ENCODE data around the gene NCK2.

The NCK2 gene

DNA sequence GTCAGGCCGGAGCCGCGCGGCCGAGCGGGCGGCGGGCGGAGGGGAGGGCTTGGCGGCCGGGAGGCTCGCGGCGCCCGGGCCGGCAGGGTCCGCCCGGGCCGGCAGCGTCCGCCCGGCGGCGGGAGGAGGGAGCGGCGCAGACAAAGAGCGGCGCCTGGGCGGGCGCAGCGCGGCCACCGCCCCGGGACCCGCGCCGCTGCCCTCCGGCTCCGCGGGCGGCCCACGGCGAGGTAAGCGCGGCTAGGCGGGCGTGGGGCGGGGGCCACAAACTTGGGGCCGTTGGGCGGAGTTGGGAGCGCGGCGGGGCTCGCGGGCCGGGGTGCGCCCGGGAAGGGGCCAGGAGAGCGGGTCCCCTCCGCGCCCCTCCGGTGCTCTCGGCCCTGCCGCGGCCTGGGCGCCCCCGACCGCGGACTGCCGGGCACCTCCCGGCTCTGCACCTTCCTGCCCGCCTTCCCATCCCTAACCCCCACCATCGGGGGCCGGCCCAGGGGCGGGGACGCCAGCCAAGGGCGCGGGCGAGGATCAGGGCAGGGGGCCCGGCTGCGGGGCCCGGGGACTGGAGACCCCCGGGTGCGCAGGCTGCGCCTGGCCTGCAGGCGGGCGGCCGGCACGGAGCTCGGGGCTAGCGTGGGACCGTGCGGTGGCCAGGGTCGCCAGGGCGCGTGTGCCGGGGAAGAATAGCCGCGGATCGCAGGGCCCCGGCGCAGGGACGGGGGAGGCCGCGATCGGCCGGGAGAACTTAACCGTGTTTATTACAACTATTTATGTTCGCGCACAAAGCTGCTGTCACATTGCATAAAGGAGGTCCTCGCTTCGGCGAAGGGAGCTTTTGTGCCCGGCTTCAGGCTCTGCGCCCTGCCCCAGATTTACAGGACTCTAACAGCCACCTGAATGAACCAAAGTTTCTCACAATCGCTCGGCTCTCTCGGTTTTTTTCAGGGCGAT lies at the start of gene NCK2:
Gene NCK2 (plus strand): TSS at position 4 of the 945 bp plus-strand sequence. CDS start 110,152 bp downstream, outside the sequence.
- no peak for DNase-seq

DNA sequence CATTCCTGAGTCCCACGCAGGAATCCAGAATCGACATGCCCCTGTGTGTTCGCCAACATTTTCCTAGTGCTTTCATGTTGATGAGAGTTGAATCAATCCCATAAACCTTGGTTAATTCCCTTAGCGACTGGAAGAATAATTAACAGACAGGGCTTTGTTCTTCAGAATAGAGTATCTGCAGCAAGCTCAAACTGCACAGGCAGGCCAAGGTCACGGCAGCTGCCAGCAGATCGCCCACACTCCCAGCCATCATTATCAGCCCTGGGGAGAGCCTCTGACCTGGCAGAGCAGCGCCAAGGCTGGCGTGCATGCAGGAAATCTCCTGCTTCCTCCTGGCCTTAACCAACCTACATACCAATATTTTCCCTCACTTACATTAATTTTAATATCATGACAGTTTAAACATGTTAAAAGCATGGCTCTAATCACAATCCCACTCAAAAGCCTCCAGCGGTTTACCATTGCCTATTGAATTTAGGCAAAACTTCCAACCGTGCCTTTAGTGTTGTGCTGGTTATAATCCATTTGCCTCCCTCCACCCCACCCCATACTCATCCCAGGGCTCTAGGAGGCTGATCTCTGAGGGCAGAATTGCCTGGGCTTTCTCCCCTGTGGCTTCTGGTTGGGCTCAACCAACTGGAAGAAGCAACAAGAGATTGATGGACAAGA lies 46.8 kb upstream of the NCK2 start:
- no peak for DNase-seq

DNA sequence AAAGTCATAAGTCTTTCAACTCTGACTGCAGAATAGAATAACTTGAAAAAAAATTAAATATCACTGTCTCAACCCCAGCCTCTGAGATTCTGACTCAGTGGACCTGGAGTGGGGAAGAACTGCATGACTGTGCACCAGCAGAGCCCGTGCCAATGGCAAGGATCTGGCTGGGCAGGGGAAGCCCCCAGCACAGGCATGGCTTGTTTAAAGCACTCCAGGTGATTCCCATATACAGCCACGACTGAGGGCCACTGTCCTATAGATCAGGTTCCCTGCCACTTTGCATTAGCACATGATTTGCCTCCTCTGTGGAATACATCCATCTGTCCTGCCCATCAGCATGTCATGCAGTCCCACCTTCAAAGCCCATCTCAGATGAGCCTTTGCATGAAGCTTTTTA lies 45.9 kb upstream of the NCK2 start:
- no peak for DNase-seq

DNA sequence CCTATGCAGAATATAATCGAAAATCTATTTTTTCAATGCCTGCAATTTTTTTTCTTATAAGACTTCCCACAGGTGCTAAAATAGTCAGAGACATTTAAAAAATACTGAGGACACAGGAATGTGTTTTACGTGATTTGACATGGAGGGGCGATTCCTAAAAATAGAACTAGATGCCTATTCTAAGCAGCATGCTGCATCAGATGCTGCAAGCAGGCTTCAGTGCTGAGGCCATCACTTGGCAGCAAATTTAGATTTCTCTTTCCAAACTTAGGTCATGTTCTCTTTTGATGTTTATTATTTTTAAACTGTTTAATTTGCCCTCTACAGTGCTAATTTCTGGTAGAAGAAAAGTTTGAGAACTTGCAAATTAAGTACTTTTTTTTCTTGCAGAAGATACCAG lies 43.7 kb upstream of the NCK2 start:
- DNase-seq = no peak

DNA sequence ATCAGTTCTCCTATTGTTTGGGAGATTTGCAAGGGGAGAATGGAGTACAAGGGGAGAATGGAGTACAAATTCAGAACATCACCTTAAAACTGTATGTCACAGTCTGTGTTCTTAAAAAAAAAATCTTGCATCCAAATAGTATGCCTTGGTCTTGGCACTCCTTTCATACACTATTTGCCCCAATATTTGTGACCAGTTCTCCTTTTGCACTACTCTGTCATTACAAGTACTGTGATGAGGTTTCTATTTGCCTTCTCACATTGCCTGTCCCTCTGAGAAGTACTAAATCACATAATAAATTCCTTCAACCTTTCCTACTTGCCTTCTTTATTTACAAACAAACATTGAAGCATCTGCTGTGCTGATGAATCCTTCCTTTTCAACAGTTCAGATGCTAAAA lies 36.0 kb upstream of the NCK2 start:
- no peak for DNase-seq

DNA sequence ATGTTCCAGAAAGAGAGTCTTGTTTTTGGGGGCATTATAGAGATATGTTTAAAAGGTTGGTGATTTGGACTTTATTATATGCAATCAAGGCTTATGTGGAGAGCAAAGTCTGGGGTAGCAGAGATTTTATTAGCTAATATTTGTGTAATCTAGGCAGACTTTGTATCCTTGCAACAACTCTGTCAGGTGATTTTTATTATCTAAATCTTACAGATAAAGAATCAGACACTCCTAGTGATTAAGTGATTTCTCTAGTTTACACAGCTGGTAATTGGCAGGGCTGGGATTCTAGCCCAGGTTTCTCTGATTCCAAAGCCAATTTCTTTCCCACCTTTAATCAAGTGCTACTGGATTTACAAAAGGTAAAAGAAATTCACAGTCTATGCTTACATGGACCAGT lies 33.3 kb upstream of the NCK2 start:
- DNase-seq = no peak

DNA sequence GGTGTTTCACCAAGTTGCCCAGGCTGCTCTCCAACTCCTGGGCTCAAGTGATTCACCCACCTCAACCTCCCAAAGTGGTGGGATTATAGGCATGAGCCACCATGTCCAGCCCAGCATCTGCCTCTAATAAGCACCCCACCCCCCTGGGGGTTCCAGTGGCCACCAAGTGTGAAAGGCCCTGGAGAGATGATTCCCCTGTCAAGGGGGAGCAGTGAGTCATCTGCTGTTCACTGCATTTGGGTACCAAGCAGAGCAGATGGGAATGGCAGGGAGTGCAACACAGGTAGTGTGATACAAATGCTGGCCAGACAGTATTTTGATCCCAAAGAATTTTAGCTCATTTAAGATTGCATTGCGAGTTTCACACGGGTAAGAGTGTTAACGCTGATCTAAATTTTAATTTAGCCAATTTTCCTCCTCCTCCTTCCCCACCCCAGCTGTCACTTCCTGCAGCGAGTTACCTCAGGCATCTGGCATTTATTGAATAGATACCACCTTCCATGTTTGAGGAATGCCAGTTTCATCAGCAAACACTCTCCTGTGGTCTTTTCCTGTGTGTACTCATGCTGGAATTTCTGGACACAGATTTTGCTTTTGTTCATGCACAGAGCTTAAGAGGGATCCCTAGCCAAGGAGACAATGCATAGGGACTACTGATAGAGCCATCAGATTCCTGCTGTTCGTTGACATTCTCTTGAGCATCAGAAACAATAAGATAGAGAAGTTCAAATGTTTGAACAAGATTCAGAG lies 32.4 kb upstream of the NCK2 start:
- DNase-seq = no peak

DNA sequence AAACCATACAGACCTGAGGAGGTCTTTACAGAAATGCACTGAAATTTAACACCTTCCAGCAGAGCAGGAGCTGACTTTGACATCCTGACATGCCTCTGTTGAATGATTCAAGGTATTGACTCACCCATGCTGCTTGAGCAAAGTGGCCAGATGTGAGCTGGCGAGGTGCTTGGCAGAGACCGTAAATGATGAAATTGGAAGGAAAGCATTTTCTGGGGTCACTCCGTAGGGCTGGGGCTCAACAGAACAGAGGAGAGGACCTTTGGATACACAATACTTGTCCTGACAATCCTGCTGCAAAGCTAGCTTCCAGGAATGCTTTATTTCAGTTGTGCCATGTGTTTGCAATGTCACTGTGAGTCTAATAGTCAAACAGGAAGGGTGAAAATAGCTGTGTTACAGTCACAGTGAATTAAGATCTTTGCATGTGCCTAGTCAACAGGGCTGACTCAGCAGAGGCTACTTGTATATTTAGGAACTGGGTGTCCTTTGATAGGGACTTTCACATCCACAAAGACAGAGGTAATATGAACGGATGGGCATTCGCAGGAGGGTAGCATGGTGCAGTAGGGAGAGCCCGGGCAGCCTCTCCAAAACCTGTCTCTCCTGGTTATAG lies 31.6 kb upstream of the NCK2 start:
- no peak for DNase-seq

DNA sequence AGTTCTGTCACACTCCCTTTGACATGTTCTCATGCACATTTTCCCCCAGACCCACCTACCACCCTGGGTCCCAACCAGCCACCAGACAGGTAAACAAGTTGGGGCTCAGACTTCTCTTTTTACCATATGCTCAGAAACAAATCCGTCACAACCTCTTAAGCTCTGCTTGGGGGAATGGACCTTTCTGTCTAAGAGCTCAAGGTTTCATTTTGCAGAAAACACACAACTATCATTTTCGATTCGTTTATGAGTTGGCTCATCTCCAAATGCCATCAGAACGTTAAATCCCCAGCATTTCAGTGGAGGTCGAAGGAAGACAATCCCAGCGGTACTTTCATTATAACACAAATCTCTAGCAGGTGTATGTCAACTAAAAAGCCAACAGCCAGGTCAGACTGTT lies 30.6 kb upstream of the NCK2 start:
- no peak for DNase-seq

DNA sequence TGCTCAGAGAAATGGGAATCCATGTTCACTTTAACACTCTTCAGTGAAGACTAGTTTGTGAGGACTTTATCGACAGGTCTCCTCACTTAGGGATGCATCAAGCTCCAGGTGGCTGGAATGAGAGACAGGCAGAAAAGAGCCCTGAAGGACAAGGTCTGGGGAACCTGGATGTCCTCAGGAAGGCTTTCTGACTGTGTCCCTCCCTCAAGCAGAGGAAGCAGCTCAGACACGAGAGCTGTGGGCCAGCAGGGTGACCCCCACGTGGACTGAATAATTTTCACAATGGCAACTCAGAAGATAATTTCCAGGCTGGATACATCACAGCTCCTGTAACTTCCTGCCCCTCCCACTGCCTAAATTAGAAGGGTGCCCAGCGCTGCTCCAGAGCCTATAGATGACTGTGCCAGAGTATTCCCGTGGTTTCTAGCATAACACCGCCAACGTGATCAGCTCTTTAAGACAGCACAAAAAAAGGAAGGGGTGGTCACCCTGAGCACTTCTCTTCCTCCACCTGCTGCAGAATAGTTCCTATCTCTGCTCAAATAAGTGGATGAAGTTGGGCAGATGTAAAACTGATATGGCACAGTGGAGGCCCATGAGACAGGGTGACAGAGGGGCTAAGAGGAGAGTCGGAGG lies 25.7 kb upstream of the NCK2 start:
- DNase-seq = no peak

DNA sequence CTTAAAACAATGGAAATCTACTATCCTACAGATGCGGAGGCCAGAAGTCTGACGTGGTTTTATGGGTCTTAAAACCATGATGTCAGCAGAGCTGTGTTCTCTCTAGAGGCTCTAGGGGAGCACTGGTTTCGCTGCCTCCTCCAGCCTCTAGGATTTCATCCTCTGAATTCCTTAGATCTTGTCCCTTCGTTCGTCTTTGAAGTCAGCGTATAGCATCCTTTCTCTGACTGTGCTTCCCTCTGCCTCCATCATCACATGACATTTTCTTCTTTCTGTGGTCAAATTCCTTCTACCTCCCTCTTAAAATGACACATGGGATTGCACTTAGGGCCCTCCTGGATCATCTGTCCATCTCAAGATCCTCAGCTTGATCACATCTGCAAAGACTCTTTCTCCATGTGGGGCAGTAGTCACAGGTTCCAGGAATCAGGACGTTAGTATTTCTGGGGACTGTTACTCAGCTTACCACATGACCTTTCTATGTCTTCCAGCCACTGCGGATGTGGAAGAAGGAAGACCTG lies 22.7 kb upstream of the NCK2 start:
- no peak for DNase-seq

DNA sequence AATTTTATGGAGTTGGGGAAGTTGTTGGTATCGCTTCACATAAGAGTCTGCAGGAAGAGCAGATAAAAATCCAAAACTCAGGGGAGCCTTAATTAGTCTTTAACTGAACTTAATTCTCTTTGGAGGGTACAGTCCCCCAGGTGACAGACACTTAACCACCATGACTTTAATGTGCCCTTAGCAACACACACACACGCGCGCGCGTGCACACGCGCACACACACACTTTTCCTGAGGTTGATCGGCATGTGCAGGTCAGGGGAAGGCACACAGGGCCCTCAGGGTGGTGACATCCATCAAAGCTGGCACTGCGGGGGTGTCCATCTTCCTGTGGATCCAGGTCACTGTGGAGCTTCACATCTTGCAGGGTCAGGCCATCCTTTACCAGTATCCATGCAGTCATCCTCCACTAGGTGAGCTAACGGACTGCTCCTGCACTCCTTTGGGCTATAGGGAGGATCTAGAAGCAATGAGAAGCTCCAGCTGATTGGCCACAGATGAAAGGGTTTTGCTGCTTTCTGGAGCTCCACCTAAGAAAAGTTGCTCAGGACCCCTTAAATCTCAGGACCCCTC lies 21.9 kb upstream of the NCK2 start:
- DNase-seq = no peak

DNA sequence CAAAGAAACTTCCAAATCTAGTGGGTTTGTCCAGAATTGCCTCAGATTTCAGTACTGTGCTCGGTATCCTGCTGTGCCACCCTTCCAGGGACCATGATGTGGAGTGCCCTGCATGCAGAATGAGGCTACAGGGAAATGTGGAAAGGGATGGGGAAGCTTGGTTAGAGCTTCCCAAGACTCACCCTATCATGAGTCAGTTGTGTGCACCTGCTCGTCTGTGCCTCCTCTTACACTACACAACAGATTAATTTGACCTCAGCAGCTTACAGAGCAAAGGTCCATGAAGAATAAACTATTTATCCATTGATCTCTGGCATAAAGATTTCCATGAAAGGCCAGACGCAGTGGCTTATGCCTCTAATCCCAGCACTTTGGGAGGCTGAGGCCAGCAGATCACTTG lies 21.3 kb upstream of the NCK2 start:
- no peak for DNase-seq

DNA sequence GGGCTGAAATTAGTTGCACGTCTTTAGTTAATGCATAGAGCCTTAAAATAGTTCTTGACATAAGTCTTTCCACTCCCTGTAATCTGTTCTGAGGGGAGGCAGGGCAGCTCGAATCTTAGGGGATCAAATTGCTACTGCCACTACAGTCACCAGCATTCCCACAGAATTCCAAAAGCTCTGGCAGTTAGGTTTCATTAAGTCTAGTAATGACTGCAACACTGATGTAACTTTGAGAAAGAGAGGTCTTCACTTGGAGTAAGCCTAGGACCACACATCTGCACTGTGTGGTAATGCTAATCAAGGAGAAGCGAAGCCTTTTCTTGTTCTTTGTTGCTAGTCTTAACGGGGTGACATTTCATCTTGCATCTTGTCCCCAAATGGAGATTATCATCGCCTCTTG lies 19.3 kb upstream of the NCK2 start:
- DNase-seq = no peak

DNA sequence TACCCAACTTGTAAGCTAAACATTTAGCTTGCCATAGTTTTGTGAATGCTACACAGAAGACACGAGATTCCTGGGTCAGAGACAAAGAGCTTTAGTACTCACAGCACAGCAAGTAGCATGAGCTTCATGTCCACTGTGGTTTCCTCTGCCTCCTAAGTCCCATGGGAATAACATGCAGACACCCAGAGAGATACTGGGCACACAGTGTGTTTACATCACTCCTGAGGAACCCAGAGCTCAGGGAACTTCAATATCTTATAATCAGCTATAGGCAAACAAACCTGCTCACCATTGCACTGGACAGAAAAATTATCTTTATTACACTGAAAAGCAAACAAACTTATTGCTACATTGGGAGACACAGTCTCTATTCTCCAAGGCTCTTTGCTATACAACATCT lies 14.5 kb upstream of the NCK2 start:
- no peak for DNase-seq

DNA sequence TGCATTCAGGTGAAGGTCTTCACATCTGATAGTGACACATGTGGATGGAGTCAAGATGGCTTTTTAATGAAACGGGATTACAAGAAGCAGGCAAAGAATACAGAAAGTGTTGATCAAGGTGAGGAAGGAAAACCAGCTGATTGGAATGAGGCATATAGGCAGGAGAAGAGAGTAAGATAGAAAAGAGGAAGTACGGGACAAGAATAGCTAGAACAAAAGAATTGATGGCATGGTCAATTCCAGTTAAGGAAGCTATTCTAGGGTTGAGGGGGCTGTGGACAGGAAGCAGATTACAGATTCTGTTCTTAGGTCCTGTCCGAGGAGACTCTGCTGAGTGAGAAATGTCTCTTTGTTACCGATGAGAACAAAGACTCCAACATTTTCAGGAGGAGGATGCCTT lies 13.2 kb upstream of the NCK2 start:
- no peak for DNase-seq

DNA sequence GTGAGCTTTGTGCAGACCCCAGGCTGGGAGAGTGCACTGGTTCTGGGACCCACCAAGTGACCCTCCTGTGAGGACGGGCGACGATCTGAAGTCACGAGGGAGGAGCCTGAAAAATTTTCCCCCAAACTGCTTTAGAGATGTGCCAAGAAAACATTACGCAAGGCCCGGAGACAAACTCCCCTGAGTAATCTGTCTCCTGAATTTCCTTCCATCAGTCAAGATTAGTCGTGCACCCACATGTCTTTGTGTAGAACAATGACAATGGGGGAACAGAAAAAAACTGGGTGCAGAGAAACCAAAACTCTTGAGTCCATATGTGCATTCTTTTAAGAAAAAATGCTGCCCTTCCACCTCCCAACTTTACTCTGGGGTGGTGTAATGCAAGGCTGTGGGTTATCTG lies 12.6 kb upstream of the NCK2 start:
- DNase-seq = no peak

DNA sequence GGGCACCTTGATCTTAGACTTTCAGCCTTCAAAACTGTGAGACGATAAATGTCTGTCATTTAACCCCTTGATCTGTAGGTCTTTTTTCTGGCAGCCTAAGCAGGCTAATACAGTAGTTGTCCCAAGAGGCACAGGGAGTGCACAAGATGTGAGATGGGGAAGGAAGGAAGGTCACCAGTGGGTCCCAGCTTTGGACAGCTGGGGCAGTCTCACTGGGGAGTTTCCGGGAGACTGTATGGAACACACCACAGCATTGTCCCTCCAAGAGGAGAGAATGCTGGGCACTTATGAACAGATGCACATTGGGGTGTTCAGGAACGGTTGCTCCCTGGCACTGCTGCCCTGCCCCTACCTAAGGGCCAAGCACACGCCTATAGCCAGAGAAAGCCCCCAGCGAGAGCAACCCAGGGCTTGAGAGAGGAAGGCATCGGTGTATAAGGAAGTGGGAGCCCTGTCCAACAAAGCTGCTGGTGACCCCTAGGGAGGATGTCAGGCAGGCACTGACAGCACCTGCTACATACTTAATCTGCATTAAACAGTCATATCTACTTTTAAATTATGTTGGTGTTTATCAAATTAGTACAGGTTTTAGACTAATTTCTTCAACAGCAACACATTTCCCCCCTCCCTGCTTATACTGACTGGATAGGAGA lies 11.6 kb upstream of the NCK2 start:
- no peak for DNase-seq

DNA sequence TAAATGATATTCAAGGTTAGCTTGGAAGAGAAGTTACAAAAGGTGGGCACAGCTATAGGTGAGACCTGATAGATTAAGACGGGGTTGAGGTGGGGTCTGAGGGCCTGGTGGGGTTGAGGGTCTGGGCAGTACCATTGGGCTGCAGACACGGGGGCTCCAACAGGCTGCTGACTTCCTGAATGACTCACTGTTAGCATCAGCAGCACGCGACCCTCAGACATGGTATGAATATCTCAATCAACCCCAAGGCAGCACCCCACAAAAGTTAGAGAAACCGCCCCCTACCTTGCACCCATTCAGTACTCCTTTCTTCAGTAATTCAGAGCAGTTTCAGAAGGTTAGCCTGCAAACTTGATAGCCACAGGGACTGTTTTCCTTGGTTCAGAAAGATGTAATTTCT lies 10.8 kb upstream of the NCK2 start:
- no peak for DNase-seq

DNA sequence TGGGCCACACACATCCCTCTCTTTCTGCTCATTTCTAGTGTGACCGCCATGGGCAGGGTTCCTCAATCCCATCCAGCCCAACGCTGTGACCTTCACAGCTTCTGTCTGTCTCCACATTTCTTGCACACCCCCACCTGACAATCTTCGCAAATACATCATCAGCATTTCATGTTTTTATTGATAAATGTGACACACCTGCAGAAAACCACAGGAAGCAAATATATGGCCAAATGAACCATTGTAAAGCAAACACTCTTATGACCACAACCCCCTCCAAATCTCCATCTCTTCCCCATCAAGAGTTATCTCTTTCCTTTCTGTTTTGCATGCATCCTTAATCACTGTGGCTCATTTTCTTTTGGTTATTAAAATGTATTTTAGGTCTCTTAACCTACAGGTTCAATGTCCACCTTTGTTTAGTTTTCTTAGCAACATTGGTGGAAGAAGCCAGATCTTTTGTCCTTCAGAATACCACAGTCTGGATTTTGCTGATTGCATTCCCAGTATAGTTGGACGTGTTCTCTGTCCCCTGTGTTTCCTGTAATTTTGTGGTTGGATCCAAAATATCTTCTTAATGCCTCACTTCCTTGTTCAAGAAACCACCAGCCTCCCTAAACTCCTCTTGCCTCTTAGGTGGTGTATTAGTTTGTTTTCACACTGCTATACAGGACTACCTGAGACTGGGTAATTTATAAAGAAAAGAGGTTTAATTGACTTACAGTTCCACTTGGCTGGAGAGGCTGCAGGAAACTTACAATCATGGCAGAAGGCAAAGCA lies 9.8 kb upstream of the NCK2 start:
- DNase-seq = no peak

DNA sequence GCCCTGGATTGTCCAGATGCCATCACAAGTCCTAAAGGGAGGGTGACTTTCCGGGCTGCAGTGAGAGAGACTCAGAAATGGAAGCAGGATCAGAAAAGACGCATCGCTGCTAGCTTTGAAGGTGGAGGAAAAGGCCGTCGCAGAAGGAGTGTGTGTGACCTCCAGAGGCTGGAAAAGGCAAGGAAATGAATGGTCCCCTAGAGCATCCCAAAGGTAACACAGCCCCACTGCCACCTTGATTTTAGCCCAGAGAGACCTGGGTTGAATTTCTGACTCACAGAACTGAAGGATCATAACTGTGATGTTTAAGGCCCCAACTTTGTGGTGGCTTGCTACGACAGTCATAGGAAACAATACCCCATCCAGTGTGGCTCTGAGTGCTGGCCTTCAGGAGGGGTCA lies 8.6 kb upstream of the NCK2 start:
- no peak for DNase-seq

All from AML-193 (cell line).